Ovary (tissue), 3 donors: ENCODE measurements around the gene PHLDA2.

ENCODE experiments used
- POLR2A ChIP-seq: fragments of 450-650 bp; IDR thresholded peaks from one replicate; pipeline ENCODE4 v1.6.1; 2017; ENCODE audit warnings: antibody characterized with exemption, mild to moderate bottlenecking, moderate library complexity
- TF ChIP-seq, protein P1 (sequence below), 3 donors: fragments of 450-650 bp in 2 of 3; fragments of 200-600 bp in 1 of 3; IDR thresholded peaks; one replicate each; pipeline versions ENCODE4 v1.5.1 to v1.8.0; 2016 to 2022; ENCODE audit warnings: antibody characterized with exemption in 3 of 3, mild to moderate bottlenecking in 1 of 3
- donor health status: DM: no; HTN: no; CAD: no.

DNA sequence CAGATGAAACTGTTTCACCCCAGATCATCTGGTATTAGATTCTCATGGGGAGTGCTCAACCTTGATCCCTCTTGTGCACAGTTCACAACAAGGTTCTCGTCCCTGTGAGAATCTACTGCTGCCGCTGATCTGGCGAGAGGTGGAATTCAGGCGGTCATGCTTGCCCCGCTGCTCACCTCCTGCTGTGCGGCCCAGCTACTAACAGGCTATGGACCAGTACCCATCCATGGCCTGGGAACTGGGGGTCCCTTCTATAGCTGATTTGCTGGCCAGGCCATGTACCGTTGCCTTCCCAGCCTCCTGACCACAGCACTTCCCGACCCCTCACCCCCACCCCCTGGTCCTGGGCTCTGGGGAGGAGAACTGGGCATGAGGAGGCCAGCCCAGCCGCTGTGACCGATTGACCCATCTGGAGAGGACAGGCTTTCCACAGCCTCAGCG lies 2.6 kb downstream of the PHLDA2 start:
- TF ChIP-seq, protein P1, sequence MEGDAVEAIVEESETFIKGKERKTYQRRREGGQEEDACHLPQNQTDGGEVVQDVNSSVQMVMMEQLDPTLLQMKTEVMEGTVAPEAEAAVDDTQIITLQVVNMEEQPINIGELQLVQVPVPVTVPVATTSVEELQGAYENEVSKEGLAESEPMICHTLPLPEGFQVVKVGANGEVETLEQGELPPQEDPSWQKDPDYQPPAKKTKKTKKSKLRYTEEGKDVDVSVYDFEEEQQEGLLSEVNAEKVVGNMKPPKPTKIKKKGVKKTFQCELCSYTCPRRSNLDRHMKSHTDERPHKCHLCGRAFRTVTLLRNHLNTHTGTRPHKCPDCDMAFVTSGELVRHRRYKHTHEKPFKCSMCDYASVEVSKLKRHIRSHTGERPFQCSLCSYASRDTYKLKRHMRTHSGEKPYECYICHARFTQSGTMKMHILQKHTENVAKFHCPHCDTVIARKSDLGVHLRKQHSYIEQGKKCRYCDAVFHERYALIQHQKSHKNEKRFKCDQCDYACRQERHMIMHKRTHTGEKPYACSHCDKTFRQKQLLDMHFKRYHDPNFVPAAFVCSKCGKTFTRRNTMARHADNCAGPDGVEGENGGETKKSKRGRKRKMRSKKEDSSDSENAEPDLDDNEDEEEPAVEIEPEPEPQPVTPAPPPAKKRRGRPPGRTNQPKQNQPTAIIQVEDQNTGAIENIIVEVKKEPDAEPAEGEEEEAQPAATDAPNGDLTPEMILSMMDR (IDR thresholded peaks at IDR 0.05): no peak
- TF ChIP-seq POLR2A: no peak
